WI38 (cell line): ENCODE data around the gene TNK1.
A peak's percentile ranks its signal among the peaks of the same experiment; 100 is the strongest.

Experiments
- H3K4me3 ChIP-seq: 2 replicates; pipeline ENCODE4 v1.5.1; 2011; ENCODE audit warnings: low read depth, mild to moderate bottlenecking, control low read depth, low read length
- CTCF ChIP-seq: IDR thresholded peaks from 2 replicates; pipeline ENCODE4 v1.5.1; 2012; ENCODE audit warnings: low read depth, mild to moderate bottlenecking, control low read depth, low read length

Gene TNK1

GRCh38 chr17:7432296-7432695 lies 51.4 kb downstream of the TNK1 start:
- no peak overlapping the region for H3K4me3 ChIP-seq
- TF ChIP-seq CTCF = no peak

GRCh38 chr17:7435676-7436555 lies 55.0 kb downstream of the TNK1 start:
- peak overlapping the region; percentile 44 for H3K4me3 ChIP-seq
- TF ChIP-seq CTCF = no peak

- TF ChIP-seq CTCF = peak; percentile 71
- peak overlapping the region; percentile 35 for H3K4me3 ChIP-seq
Measured at GRCh38 chr17:7436556-7437368, 55.9 kb downstream of the TNK1 start.

- peak overlapping the region; percentile 35 for H3K4me3 ChIP-seq
- no peak for TF ChIP-seq CTCF
Measured at GRCh38 chr17:7437369-7437863, 56.5 kb downstream of the TNK1 start.

- no peak for TF ChIP-seq CTCF
- H3K4me3 ChIP-seq = no peak overlapping the region
Measured at GRCh38 chr17:7437950-7438614, 57.2 kb downstream of the TNK1 start.

GRCh38 chr17:7438656-7439460 lies 58.0 kb downstream of the TNK1 start:
- H3K4me3 ChIP-seq = no peak overlapping the region
- TF ChIP-seq CTCF = no peak
